Measurements from ENCODE around the gene NFIX.
A peak's percentile ranks its signal among the peaks of the same experiment; 100 is the strongest.

NFIX gene

DNA sequence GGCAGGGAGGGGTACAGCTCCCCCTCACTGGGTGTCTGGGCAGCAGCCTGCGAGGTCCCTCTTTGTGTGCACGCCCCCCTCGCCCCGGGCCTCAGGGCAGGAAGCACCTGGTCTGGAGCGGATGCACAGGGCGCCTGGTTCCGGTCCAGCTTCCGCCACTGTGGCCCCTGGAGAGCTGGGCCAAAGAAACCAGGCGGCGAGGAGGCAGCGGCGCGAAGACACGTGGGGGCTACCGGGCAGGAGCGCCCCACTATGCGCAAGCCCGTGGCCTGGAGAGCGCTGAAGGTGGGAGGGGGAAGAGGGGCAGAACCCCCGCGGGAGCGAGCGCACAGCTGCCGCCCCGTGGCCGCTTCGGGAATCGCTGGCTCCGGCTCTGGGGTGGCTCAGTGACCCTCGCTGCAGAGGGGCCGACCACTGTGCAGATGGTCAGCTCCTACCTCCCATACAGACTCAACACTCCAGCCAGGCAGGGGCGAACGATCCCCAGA lies 109.1 kb downstream of the NFIX start:
- no peak for DNase-seq (ENCODE audit: low read depth)

DNA sequence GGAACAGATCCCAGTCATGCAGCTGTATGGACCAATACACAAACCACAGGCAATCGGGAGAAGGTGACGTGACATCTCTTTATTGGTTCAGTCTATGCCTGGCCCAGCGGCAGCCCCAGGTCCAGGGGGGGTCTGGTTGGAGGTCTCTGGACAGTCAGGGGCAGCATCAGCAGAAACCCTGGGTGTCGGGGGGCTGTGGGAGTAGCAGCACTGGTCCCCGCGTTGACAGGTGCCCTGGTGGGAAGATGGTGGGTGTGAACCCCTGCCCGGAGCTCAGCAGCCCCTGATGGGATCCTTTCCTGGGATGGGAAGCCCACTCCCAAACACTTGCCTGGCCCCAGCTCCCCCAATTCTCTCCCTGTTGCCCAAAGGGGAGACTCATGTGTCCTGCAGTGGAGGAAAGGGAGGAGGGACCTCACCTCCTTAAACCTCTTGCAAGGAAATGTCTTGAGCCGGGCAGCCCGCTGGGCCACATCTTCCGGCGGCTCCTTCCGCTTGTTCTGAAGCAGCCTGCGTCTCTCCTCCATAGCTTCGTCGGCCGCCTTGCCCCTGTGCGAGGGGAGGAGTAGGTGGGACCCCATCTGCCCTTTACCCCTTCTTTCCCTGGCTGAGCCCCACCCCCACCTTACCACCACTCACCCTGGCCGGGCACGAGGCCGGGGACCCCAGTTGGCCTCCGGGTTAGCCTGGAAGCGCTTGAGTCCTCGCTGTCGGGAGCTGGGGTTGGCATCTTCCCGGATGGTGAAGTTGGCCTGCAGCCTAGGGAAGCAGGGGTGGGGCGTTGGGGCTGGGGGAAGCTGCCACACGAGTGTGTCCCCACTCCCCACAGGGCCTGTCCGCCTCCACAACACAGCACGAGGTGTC lies 109.8 kb downstream of the NFIX start:
- no peak for DNase-seq (ENCODE audit: low read depth)

DNA sequence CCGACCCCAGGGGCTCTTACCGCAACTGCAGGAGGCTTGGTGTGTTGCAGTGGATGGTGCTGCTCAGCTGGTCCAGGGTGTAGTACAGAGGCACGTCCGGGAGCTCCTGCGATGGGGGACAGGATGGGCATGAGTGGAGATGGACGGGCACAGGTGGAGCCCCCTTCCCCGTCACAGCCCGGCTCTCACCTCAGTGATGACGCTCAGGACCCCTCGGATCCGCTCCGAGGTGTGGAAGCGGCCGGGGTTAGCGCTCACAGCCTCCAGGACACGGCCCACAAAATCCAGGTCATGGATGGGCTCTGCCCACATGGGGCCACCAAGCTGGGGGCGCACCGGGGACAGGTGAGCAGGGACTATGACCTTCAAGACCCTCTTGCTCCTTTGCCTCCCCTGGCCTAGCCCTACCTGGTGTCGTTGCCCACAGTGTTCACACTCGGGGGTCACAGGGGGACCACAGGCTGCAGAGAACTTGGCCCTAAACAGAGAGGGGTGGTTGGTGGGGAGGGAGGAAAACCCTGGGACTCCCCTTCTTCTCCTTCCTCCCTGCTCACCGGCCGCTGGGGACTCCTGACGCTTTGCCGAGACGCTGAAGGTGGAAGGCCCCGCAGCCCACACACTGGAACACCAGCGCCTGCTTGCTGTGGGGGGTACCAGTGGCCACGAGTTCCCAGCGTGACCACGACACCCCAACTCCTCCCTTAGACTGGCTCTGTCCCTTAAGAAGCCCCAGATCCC lies 114.3 kb downstream of the NFIX start:
- DNase-seq (ENCODE audit: low read depth), result no peak

DNA sequence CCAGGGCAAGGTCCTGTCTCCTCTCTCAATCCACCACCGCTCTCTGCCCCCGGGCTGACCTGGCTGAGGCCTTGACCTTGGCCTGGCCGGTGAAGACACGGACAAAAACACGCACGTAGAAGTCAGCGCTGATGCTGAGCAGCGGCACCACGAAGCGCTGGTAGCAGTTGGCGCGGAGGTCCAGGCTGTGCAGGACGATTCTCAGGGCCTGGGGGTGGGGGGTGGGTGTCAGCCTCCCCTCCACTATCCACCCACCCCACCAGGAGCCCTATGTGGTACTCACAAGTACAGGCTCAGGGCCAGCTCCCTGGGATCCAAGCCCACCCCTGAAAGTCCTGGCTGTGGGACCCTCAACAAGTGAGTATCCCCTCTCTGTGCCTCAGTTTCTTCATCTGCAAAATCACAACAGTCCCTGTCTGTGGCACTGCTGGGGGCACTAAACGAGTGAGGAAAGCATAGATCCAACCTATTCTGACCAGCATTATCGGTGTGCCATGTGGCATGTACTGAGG lies 114.9 kb downstream of the NFIX start:
- DNase-seq (ENCODE audit: low read depth), result no peak

DNA sequence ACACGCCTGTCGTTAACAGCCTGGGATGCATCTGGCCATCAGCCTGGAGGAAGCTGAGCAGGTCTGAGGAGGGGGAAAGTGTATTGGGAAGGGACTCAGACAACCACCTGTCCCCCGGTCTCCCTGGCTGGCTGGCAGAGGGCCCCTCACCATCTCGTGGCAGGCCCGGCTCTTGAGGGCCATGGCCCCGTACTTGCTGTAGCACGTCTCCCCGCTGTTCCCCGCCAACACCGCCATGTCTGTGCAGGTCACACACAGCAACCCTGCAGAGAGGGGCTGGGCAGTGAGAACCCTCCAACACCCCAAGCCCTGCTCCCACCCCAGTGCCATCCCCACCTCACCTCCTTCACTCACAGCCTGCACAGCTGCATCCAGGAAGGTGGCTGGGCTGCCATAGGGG lies 117.3 kb downstream of the NFIX start:
- DNase-seq (ENCODE audit: low read depth), result no peak

DNA sequence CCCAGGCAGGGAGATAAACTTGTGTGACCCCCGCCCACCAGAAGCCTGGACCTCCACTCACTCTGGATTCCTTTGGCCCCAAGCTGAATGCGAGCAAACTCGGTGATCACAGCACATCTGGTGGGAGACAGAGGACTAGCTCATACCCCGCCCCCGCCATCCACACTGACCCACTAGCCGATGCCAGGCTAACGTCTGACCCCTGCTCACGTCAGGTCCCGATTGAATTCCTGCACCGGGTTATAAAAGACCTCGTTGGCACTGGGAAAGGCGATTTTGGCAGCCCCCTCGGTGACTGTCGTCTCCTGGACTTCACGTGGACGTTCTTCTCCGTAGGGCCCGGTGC lies 120.6 kb downstream of the NFIX start:
- DNase-seq (ENCODE audit: low read depth), result no peak

DNA sequence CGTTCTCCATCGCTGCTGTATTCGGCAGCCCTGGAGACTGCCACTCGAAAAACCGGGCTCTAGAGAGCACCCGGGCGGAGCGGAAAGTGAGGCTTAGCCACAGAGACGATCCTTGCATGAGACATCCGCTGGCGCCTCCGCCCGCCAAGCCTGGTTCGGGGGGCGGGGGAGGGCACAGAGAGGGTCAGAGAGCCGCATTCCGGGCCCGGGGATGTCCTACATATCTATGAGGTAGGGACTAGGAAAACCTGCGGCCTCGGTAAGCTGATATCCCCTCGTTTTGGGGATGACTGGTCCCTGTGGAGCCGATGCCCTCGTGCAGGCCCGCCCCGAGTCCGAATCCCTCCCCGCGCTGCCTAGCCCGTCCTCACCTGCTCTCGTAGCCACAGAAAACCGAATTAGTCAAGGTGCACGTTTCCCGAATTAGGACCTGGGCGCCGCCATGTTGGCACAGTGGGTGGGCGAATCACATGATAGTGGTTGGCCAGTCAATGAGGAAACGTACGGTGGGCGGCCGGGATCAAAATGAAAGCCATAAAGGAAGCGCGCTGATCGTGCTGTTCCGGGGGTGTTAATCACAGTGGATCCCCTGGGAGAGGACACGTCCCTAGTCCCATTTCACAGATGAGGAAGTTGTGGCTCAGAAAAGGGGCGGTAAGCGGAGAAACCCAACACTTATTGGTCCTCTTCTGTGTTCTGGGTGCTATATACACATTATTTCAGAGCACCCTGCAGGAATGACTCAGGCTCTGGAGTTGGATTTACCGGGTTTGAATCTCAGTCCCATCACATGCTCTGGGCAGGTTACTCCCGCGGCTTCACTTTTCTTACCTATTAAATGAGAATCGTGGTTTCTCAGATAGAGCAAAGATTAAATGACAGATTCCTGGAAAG lies 121.3 kb downstream of the NFIX start, which contains the start of gene TRMT1:
Gene TRMT1, minus strand, starts transcription at position 459 of the 894 bp plus-strand sequence. Its CDS starts 341 bp downstream, at position 118.
- peak; percentile 77 for DNase-seq (ENCODE audit: low read depth)

DNA sequence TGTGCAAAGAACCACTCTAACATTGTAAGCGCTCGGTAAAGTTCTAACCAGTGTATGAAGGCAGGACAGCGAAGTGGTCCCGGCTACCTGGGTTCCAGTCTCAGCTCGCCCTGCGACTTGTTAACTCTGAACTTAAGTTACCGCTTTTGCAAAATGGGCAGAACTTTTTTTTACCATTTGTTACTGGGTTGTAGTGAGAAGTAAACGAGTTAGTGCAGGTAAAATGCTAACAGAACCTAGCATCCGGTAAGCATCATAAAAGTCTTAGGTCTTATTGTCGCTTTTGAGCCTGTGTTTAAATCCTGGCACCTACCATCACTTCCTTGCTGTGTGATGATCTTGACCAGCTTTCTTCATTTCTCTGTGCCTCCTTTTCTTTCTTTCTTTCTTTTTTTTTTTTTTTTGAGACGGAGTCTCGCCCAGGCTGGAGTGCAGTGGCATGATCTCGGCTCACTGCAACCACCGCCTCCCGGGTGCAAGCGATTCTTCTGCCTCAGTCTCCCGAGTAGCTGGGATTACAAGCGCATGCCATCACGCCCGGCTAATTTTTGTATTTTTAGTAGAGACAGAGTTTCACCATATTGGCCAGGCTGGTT lies 122.0 kb downstream of the NFIX start:
- DNase-seq (ENCODE audit: low read depth), result no peak

DNA sequence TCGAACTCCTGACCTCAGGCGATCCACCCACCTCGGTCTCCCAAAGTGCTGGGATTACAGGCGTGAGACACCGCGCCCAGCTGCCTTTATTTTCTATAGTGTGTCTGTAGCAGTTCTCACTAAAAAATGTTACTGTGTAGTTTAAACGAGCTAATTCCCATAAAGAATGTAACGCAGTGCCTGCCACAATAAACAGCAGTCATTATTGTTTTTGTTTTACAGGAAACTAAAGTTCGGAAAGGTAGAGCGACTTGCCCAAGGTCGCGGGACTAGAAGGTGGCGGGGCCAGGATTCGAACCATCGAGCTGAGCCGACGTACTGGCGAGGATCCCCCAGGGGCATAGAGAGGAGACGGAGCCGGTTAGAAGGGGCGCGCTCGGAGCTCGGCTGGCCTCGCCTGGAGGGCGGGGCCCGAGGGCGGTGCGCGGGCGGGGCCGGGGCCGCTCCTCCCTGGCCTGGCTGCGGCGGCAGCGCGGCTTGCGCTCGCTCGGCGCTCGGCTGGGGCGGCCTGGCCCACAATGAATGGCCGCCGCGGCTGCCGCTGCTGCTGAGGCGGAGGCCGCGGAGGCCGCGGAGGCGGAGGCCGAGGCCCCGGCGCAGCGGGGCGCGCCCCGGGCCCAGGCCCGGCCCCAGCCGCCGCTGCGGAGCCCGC lies 122.6 kb downstream of the NFIX start, which contains the start of gene NACC1:
Gene NACC1, plus strand, starts transcription at position 493 of the 652 bp plus-strand sequence. CDS start 16,944 bp downstream, outside the sequence.
- DNase-seq (ENCODE audit: low read depth), result peak; percentile 60

DNA sequence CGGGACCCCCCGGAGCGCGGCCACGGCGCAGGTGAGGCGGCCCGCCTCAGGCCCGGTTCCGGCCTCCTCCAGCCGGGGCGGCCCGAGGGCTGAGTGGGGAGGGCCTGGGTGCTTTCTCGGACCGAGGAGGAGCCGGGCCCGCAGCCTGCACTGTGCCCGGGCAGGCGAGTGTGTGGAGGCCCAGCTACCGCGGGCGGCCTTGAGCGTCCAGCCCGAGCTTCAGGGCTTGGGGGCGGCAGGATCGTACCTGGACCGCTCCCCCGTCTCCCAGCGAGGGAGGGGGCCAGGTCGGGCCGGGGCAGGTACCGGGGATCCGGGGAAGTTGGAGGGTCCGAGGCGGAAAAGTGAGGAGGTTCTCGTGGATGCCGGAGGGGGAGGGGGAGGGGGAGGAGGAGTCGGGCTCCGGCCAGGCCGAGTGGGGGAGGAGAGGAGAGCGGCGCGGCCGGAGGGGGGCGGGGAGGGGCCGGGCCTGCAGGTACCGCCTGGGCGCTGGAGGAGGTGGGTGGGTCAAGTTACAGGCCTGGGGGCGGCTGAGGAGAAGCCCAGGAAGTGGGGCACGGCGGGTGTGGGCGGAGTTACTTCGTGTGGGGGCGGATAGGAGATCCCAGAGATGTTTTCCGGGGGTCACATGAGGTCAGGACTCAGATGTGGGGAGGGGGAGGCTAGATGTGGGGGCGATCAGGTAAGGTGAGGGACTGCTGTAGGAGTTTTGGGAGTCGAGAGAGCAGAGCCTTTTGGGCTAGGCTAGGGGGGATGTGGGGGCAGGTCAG lies 123.3 kb downstream of the NFIX start:
- DNase-seq (ENCODE audit: low read depth), result no peak

DNA sequence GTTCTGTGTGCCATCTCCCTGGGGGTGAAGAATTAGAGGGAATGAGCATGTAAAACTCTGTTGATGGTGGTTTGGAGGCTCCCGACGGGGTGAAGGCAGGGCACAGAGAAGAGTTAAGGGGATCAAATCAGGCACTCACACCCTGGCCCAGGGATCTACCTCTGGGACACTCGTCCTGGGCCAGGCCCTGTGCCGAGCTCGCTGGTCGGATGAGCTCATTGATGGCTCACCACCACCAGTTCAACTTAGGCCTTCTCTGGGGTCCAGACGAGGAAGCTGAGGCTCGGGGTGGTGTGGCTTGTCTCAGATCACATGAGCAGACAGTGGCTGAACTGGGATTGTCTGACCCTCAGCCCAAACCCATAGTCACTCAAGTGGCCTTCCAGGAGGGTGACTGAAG lies 124.4 kb downstream of the NFIX start:
- DNase-seq (ENCODE audit: low read depth), result no peak

DNA sequence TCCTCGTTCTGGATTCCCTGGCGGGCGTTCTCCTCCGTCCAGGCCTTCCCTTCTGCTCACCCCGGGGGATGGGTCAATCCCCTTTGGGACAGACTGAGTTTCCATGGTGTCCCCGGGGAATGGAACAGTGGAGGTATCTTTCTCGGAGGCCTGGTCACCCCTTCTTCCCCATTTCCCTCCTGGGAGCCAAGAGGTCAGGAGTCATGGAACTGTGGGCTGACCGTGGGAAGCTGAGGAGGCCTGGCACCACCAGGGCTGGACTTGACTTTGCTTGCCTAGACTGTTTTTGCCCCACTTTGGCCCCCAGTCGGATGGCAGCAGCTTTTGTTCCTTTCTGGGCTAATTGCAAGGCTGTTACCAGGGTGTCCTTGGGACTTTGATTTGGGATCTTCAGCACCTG lies 124.8 kb downstream of the NFIX start:
- no peak for DNase-seq (ENCODE audit: low read depth)

DNA sequence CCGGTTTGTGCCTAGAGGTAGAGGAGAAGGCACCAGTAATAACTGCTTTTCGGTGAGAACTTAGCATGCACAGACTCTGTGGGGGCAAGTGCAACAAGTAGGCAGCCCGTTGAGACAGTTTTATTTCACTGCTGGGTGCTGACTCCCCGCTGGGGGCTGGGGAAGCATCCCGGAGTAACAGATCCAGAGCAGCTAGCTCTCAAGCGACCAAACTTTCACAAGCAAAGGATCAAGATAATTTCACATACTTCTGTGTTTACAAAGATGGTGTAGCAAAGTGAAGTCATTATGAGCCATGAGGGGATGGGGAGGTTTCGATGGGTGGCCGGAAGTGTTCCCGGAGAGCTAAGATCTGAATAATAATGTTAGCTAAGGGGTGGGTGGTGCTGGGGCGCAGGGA lies 125.5 kb downstream of the NFIX start:
- DNase-seq (ENCODE audit: low read depth), result no peak

DNA sequence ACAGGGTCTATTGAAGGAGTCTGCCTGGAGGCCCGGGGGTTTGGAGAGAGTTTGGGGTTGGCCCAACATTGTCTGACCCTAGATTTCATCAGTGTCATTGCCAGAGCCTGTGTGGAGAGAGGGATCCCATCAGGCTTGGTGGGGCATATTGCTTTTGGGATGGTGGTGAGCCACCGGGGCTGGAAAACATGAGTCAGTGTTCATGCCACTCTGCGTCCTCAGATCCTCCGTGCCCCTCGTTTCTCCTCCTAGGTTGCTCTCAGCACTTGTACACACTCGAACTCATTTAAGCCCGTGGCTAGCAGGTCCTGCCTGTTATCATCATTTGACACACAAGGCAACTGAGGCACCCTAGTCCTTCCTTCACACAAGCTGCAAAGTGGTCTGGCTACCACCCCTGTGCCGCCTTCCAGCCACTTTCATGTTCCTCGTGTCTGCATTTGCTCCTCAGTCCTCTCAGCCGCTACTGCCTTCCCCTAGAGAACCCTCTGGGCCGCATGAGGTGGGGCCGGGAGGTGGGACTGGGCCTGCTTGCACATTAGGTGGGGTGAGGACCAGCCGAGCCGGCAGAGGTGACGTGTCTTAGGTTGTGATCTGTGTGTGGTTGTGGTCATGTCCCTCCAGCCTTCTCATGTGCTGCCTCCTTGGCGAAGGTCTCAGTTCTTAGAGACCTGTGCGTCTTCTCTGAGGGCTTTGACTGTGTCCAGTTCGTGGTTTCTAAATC lies 126.4 kb downstream of the NFIX start:
- DNase-seq (ENCODE audit: low read depth), result no peak

DNA sequence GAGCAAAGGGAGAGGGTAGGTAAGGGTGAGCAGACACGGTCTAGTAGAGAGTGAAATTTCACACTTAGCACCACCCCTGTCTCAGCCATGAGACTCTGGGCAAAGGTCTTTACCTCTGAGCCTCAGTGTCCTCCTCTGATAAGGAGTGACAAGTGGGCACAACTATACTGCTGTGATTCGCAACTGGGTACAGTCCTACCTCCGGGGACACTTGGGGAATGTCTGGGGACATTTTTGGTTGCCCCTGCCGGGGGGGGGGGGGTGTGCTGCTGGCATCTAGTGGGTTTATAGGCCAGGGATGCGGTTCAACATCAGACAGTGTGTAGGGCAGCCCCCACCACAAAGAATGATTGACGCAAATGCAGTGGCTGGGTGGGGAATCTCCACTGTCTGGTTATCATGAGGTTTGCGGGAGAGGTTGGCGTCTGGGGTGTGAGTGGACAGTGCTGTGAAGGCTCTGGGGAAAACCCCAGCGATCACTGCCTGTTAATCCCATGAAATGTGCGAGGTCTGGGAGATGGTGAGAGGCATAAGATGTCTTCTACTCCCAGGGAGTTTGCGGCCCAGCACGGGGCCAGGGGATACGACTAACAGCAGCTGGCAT lies 127.1 kb downstream of the NFIX start:
- no peak for DNase-seq (ENCODE audit: low read depth)

DNA sequence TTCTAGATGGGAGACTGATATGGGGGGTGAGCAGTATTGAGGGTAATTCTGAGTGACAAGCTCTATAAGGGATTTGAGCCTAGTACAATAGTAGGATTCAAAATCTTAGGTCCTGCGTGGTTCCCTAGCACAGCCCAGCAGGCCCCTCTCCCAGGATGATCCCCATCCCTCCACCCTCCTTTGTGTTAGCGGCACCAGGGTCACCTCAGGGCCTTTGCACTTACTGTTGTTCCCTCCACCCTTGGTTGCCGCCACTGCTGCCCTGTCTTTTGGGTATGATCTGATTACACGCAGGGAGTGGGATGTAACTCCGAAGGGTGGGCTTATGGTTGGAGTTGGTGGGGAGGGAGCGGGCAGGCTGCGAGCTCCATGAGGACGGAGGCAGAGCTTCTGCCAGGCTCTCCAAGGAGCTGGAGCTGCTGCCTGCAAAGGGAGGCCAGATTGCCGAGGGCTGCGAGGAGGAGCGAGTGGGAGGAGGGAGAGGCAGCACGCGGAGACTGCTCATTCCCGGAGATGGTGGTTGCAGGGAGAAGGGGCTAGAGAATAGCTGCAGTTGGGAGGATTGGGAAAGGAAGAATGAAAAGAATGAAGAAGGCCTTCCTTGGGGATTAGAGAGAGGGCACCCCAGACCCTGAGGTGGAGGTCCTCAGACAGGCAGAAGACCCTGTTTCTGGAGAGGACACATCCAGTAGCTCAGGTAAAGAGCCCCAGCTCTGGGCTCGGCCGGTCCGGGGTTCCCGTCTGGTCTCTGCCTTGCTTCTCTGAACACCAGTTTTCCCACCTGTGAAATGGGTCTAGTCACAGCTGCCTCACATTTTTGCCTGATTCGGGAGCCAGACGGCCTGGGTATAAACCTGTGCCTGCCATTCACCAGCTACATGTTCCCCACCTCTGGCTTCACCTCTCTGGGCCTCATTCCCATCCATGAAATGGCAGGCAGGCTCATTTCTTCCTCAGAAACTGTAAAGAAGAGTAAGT lies 128.0 kb downstream of the NFIX start:
- DNase-seq (ENCODE audit: low read depth), result no peak

DNA sequence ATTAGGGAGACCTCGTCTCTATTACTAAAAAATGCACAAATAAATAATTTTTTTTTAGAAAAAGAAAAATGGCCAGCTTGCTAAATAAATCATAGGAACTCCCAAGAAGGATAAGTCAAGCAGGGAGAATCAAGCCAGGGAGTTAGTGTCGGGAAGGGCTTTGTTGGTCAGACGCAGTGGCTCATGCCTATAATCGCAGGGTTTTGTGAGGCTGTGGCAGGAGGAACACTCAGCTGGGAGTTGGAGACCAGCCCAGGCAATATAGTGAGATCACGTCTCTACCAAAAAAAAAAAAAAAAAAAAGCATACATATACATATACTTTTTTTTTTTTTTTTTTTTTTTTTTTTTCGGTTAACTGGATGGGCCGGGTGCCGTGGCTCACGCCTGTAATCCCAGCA lies 131.8 kb downstream of the NFIX start:
- DNase-seq (ENCODE audit: low read depth), result no peak
